Fibroblast of pulmonary artery (primary cell): ENCODE measurements around the gene TMEM207.

Experiments used
- DNase-seq: peaks from one replicate; pipeline ENCODE4 v3.0.0-alpha.2; 2010; ENCODE audit warnings: low read depth
- H3K4me3 ChIP-seq: replicated peaks from 2 replicates; pipeline ENCODE4 v1.5.1; 2011; ENCODE audit warnings: low read depth, mild to moderate bottlenecking, control low read depth, low read length, moderate library complexity
- TF ChIP-seq, protein P1 (sequence below): IDR thresholded peaks from 2 replicates; pipeline ENCODE4 v1.5.1; 2011; ENCODE audit warnings: mild to moderate bottlenecking, control low read depth, low read length, inconsistent platforms; ENCODE audit errors: missing control alignments

The TMEM207 gene

DNA sequence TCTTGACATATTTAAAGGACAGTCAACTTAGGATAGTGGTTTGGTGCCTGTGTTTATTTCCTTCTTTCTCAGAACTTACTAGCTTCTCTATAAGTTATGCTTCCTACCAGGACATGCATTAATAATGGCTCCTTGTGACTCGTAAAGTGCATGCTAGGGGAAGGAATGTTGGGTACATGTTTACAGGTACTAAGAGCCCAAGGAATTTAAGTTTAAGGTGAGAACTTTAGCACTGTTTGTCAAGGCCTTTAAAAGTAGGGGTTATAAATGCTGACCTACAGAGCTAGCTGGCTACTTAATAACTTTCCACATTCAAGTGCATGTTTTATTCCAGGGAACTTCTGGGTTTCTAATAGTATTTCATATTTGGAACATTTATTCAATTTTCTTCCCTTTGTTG lies at the start of gene TMEM207:
Gene TMEM207 (minus strand): TSS at position 101 of the 400 bp plus-strand sequence. CDS start 92 bp downstream, at position 9.
- DNase-seq: no peak
- H3K4me3 ChIP-seq: no peak within 1 kb of the TSS
- TF ChIP-seq, protein P1, sequence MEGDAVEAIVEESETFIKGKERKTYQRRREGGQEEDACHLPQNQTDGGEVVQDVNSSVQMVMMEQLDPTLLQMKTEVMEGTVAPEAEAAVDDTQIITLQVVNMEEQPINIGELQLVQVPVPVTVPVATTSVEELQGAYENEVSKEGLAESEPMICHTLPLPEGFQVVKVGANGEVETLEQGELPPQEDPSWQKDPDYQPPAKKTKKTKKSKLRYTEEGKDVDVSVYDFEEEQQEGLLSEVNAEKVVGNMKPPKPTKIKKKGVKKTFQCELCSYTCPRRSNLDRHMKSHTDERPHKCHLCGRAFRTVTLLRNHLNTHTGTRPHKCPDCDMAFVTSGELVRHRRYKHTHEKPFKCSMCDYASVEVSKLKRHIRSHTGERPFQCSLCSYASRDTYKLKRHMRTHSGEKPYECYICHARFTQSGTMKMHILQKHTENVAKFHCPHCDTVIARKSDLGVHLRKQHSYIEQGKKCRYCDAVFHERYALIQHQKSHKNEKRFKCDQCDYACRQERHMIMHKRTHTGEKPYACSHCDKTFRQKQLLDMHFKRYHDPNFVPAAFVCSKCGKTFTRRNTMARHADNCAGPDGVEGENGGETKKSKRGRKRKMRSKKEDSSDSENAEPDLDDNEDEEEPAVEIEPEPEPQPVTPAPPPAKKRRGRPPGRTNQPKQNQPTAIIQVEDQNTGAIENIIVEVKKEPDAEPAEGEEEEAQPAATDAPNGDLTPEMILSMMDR: no peak

DNA sequence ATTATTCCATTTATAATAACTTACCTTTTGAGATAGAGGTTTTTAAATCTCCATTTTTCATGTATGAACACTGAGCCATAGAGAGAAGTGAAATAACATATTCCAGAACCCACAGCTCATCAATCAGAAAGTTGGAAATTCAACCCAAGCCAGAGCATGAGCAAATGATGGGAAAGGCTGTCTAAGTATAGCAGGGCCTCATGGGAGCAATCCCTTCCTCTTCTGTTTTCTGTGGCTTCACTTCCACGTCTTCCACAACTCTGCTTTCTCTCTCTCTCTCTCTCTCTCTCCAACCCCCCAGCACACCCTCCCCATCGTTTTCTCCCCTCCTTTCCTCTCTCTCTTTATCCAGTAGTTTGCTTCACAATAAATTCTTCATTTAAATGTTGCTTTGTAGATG lies 49.4 kb upstream of the TMEM207 start:
- TF ChIP-seq, protein P1: no peak
- H3K4me3 ChIP-seq: no peak overlapping the region
- no peak for DNase-seq

DNA sequence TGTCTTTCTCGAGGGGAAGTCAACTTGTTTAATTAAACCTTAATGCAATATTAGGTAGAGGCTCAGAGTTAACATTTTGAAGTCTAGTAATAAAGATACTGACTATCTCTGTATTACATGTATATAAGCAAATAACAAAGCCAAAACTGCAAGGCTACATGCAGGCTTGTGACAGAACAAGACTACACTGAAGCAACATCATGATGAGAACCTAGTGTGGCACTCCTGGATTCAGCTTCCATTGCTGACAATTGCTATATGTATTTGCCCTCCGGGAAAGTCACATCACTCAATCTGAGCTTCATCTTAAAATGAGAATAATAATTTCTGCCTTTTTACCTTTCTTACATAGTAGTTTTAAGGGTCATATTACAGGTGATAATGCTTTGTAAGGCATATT lies 48.6 kb upstream of the TMEM207 start:
- H3K4me3 ChIP-seq: no peak overlapping the region
- DNase-seq: no peak
- TF ChIP-seq, protein P1: no peak

DNA sequence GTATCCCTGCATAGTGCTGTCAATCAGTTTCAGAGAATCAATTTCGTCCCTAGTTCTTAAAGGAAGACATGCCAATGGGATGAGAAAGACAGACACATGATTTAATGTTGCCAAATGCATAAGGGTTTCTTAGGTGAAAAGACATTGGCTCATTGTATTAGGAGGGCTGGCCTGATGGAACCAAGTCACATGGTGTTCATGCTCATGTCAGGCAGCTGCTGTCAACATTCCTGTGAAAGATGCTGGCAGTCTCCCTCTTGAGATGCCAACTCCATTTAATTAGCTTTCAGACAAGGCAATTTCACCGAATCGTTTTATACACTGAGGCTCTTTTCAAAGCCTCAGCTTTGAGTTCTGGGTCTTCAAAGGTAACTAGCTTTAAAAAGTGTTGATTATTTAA lies 48.1 kb upstream of the TMEM207 start:
- TF ChIP-seq, protein P1: no peak
- no peak for DNase-seq
- no peak overlapping the region for H3K4me3 ChIP-seq

DNA sequence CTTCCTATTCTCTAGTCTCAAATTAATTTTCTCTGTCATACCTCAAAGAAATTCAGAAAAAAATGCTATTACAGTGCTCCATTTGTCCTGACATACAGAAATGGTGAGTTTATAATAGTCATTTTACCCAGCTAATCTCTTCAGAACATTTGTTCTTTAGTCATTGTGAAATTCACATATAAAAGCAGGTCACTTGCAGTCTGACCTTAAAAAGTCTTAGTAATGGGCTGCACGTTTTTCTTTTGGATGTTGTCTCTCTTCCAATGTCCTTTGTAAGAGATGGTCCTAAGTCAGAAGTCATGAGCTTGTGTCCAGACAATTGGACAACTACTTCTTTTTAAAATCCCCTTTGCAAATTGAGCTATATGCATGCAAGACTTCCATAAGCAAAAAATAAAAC lies 47.2 kb upstream of the TMEM207 start:
- H3K4me3 ChIP-seq: no peak overlapping the region
- TF ChIP-seq, protein P1: no peak
- DNase-seq: no peak

DNA sequence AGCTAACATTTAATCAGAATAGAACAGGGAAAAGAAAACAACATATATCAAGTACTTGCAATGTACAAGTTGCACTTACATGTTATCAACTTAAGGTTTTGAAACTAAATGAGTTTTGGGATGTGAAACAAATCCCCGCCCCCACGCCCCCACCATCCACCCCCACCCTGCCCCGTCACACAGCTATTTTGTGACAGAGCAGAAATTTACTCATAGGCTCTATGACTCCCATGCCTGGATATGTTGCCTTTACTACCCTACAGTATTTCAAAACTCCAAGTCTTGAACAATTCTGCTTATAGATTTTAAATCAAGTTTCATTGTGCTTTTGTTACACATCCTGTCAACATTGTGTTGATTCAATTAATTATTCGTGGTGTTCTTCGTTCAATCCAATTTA lies 46.1 kb upstream of the TMEM207 start:
- TF ChIP-seq, protein P1: no peak
- DNase-seq: no peak
- H3K4me3 ChIP-seq: no peak overlapping the region

DNA sequence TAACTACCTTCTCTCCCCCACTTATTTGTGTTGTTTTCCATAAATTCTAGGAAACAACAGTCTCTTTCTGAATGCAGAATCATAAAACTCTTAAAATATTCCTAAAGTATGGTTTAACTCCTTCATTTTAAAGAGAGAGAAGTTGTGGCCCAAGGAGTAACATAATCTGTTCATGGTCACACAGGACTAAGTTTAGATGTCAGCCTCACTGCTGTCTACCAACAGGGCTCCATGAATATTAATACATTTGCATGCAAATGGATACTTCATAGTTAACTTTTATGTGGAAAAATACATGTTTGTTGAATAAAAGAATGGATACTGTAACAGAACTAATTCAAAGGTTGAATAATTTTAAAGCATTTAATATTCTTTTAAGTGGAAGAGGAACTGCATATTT lies 45.7 kb upstream of the TMEM207 start:
- TF ChIP-seq, protein P1: no peak
- DNase-seq: no peak
- no peak overlapping the region for H3K4me3 ChIP-seq
